NCI-H82 treated with DMSO at 0.1 percent for 48 hours (cell line): ENCODE measurements around the gene TTLL4.

Experiments
- DNase-seq: peaks from one replicate; lab custom pipeline; 2025; ENCODE audit not compliant: unreplicated experiment; lab: John Stamatoyannopoulos, UW

Gene TTLL4

DNA sequence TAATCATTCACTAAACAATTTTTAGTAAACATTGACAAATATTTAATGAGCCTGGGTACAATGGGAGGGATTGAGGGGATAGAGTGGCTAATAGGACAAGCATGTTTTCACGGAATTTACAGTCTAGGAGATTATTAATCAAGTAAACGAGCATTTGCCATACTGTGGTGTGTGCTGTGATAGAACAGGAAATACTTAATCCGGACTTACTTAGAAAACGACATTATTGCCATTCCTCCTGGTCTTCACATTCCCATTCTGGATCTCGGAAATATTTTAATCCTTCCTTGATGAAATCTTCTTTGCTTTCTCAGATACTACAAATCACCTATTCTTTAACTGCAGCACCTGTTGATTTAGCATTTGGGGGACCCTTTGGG is 905 bp downstream of the TTLL4 start:
- DNase-seq = no peak

DNA sequence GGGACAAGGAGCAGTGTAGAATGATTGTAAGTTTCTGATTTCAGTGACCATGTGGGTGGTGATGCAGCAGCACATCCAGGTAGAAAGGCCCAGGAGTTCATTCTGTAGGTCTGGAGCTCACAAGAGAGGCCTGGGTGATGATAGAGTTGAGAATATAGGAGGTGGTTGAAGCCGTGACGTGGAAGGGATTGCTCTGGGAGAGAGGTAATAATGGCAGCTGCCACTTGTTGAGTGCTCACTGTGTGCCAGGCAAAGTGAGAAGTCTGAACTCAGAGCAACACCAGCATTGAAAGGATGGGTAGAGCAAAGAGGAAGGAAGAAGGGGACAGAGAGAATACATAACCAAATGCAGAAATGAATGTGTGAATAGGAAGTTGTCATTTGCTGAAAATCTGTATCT is 3.3 kb downstream of the TTLL4 start:
- no peak for DNase-seq

DNA sequence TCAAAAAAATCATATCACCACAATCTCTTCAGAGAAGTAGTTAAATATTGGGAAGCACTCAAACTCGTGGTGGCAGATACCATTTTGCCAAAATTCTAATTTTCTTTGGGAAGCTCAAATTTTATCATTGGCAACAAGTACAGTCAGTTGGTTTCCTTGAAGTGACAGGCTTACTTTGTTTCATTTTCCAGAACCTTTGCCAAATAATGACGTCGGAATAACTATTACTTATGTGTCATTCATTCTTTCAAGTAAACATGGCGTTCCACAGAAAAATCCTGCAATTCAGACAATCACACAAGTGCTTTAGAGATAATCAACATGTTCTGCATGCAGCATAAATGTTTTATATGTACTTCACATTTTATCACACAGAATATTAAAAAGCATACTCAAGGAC is 5.4 kb downstream of the TTLL4 start:
- no peak for DNase-seq

DNA sequence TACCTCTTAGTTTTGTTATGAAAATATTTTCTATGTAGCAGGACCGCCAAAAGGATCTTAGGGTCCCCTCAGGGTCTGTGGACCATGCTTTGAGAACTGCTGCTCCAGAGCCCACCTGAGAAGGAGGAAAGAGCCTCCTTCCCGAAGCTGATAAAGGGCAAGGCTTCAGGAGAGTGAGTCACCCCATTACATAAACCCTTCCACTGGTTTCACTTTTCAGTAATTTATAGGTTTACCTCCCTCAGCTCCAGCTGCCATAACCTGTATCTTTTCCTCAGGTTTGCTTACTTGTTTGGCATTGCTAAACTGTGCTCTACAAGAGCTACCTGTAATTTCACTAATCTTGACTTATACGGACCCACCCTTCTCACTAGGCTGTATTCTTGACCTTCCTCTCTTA is 6.6 kb downstream of the TTLL4 start:
- no peak for DNase-seq

DNA sequence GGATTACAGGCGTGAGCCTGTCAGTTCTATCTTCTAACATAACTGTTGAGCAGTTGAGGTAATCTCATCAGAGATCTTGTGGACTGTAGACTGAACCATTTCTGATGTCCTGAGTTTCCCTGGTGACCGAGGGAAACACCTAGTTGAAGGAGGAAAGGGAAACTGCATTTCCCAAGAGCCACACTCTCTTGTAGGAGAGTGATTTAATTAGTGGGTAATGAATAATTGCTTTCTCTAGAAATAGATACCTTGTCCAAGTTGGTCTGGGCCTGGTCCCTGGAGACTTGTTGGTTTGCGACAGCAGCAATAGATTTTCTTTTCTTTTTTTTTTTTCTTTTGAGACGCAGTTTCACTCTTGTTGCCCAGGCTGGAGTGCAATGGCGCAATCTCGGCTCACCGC is 7.4 kb downstream of the TTLL4 start:
- no peak for DNase-seq

DNA sequence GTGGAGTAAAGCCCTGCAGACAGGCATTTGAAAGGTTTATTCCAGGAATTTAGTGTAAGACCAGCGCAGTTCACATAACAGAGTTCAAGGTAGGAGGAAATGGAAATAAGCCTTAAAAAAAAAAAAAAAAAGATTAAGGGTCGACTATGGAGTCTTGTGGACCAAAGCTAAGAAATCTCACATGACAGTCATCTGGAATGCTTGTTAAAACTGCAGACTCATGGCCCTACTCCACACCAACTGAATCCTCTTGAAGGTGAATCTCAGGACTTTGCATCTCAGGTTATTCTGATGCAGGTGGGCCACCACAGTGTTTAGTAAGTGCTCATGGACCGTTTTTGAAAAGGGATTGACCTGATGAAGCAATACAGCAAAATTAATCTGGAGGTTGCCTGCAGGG is 8.8 kb downstream of the TTLL4 start:
- no peak for DNase-seq

DNA sequence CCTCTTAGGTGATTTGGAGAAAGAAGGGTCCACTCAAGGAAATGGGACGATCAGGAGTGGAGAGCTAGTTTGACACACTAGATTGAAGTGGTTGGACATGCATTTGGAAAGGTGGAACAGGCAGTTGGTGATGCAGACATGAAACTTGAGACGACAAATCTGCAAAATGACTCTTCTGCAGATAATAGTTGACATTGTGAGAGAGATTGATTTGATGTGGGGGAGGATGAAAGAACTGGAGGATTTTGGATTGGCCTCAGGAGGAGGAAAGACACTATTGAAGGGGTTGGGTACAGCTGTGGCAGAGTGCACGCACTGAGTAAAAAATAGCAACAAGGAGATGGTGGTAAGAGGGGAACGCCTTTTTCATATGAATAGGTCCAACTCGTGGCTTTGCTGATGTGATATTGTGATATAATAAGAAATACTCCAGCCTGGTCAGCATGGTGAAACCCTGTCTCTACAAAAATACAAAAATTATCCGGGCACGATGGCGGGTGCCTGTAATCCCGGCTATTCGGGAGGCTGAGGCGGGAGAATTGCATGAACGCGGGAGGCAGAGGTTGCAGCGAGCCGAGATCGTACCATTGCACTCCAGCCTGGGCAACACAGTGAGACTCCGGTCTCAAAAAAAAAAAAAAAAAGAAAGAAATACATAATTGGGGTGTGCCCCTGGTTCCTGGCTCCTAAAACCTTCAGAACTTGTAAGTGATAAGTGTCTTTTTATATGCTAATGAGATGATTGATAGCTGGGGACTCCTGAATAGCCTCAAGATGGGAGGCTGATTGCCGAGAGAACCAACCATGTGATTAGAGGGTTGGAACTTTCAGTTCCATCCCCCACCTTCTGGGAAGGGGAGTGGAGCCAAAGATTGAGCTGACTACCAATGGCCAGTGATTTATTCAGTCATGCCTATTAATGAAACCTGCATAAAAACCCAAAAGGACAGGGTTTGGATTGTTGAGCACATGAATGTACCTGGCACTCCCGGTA is 9.7 kb downstream of the TTLL4 start:
- no peak for DNase-seq

DNA sequence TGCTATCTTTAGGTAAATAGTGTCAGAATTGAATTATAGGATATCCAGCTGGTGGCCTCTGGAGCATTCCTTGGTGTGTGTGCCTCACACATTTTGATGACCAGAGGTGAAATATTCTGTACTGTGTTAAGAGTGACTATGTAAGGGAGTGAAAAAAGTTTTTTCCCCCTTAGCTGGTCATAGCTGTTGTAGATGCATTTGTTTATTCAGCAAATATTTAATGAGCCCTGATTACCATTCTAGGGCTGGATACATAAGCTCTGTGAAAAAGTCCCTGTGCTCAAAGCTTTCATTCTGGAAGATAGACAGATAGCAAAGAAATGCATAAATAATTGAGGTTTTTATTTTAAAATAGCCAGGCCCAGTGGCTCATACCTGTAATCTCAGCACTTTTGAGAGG is 10.9 kb downstream of the TTLL4 start:
- no peak for DNase-seq

DNA sequence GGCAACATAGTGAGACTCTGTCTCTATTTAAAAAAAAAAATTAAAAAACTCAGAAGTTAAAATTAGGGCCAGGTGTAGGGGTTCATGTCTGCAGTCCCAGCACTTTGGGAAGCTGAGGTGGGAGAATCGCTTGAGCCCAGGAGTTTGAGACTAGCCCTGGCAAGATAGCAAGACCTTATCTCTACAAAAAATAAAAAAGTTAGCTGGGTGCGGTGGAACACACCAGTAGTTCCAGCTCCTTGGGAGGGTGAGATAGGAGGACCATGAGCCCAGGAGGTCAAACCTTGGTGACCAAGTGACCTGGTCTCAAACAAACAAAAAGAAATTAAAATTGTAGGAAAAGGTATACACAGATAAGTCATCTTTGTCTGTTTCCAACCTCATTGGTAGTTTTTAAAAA is 11.3 kb downstream of the TTLL4 start:
- no peak for DNase-seq

DNA sequence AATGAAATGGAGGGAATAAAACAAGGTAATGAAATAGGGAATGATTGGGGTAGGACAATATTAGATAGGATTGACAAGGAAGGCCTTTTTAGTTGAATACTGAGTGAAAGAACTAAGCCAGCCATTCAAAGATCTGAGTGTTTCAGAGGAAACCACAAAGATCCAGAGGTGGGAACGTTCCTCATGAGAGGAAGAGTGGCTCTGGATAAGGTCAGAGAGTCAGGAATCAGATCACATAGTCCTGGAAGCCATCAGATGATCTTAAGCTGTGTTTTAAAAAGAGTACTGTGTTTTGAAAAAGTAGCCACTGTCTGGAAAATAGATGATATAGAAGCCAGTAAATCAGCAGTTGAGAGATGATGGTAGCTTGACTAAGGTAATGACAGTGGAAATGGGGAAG is 11.8 kb downstream of the TTLL4 start:
- no peak for DNase-seq

DNA sequence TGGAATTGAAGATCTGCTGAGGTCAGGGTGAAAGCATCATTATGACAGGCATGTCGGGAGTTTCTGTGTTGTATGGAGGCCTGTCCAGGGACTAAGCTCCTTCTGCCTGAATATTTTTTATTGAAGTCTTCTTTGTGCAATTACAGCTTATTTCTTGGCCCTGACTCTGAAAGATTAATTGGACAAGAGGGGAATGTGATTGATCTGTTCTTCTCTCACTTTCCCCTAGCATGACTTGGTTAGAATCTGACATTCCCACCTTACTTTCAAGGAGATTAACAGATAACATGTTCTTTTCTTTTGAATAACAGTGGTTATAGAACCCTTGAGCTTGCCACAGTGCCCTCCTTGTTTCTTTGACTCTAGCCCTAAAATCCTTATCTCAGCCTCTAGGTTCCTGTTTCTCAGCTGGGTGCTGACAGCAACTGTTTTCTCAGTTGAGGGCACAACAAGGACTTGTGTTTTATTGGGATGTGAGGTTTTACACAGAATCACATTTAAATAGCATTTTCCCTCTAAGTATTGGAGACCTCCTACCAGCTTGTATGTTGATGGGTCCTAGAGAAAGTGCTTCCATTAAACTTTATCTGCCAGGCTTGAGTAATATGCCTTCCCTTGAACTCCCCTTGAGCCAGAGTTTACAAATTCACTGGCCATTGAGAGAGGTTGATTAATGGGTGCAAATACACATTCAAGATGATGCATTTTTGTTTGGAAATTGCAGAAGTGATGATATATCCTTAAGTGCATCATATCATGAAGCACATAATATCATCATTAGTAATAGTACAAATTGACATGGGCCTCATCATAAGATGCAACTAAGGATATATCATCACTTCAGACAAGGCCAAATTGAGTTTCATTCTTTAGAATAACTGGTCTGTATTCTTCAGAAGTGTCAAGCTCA is 12.5 kb downstream of the TTLL4 start:
- DNase-seq = no peak

DNA sequence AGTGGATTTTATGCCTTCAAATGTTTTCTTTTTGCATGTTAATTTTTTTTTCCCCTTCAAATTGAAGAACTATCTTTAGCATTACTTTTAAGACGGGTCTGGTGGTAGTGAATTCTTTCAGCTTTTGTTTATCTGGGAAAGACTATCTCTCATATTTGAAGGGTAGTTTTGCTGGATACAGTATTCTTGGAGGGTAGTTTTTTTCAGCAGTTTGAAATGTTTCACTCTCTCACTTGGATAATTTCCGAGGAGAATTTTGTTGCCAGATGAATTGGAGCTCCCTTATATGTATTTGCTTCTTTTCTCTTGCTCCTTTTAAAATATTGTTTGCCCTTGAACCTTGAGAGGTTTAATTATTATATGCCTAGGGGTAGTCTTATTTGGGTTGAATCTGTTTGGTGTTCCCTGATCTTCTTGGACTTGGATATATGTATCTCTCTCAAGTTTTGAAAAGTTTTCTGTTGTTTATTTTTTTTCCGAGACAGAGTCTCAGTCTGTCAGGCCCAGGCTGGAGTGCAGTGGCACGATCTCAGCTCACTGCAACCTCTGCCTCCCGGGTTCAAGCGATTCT is 15.5 kb downstream of the TTLL4 start:
- DNase-seq = no peak

DNA sequence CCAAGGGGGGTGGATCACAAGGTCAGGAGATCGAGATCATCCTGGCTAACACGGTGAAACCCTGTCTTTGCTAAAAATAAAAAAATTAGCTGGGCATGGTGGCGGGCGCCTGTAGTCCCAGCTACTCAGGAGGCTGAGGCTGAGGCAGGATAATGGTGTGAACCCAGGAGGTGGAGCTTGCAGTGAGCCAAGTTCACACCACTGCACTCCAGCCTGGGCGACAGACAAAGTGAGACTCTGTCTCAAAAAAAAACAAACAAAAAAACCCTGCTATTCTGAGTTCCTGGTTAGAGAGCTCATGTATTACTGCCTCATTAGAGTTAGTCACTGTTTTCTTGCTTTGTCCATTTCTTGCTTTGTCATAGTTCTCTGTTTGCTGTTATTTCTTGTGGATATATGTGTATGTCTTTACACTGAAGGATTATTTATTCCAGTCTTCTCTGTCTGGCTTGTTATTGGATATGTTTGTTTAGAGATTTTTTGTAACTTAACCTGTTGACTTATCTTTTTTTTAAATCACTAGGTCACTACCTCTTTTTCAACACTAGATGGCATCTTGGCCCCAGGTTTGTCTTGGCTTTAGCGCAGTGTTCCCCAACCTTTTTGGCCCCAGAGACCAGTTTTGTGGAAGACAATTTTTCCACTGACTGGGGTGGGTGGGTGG is 17.0 kb downstream of the TTLL4 start:
- DNase-seq = no peak

DNA sequence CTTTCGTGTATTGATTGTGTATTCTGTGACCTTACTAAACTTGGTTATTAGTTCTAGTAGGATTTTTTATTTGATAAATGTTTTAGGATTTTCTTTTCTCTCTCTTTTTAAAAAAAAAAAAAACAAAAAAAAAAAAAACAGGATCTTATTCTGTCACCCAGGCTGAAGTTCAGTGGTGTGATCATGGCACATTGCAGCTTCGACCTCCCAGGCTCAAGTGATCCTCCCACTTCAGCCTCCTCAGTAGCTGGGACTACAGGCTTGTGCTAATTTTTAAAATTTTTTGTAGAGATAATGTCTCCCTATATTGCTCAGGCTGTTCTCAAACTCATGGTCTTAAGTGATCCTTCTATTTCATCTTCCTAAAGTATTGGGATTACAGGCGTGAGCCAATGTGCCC is 19.0 kb downstream of the TTLL4 start:
- no peak for DNase-seq

DNA sequence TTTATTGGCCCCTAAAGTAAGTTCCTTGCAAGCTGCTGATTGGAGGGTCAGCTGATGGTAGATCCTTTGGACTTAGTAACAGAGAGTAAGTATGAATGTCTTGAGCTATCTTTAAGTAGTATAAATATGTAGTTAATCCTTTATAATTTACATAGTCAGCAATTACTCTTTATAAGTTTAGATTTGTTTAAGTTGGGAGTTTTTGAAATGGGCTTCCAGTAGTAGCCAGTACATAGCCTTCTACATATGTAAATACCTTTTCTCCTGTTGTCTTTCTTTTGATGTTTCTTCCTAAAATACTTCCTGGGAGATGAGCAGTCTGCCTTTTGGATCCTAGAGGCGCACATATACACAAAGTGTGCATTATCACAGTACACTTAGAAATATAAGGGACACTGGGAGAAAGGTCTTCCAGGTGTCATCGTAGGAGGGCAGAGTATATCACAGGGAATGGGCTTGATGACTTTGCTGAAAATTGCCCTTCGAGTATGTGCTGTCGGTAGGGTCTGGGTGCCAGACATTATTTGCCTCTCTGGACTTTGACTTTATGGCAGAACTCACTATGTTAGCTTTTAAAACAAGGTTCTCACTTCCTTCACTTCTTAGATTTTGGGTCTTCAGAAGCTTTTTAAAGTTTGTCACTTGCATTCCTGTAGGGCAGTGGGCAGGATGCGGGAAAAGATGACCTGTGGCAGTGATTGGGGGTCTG is 21.6 kb downstream of the TTLL4 start:
- DNase-seq = no peak

DNA sequence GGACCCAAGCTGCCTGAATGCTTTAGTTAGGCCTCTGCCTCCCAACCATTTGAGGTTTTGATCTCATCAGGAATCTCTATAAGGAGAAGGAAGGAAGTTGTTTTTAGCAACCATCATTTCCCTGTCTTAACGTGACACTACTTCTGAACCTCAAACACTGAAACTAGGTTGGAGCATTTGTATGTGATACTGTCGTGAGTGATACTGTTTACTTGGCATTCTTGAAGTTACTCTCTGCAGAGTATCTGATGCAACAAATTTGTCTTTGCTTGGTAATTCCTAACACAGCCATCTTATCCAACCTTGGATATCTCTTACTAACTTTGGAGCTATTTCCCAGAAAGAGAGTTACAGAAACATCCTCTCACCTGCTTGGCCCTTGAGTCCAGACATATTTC is 22.1 kb downstream of the TTLL4 start:
- no peak for DNase-seq

DNA sequence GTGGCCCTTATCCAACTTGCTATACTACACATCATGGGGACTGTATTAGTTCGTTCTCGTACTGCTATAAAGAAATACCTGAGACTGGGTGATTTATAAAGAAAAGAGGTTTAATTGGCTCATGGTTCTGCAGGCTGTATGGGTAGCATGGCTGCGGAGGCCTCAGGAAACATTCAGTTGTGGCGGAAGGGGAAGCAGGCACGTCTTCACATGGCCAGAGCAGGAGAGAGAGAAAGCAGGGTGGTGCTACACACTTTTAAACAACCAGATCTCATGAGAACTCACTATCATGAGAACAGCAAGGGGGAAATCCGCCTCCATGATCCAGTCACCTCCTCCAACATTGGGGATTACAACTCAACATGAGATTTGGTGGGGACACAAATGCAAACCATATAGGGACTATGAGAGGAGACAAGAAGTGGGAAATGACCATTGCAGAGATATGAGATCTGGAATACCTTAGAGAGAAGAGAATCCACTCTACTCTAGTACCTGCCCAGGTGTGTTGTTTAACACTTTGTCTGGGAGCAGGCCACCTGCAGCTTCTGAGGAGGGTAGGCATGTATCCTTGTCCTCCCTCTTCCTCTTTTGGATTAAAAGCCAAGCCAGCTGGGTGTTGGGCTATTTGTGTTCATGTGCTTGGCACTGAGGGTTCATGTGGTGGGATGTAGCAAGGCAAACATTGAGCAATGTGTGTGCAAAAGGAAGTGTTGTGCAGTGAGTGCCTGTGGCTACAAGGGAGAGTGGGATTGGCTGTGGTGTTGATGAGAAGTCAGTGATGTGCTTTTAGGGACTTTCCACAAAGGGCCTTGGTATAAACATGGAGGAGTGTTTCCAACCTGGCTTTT is 22.8 kb downstream of the TTLL4 start:
- no peak for DNase-seq

DNA sequence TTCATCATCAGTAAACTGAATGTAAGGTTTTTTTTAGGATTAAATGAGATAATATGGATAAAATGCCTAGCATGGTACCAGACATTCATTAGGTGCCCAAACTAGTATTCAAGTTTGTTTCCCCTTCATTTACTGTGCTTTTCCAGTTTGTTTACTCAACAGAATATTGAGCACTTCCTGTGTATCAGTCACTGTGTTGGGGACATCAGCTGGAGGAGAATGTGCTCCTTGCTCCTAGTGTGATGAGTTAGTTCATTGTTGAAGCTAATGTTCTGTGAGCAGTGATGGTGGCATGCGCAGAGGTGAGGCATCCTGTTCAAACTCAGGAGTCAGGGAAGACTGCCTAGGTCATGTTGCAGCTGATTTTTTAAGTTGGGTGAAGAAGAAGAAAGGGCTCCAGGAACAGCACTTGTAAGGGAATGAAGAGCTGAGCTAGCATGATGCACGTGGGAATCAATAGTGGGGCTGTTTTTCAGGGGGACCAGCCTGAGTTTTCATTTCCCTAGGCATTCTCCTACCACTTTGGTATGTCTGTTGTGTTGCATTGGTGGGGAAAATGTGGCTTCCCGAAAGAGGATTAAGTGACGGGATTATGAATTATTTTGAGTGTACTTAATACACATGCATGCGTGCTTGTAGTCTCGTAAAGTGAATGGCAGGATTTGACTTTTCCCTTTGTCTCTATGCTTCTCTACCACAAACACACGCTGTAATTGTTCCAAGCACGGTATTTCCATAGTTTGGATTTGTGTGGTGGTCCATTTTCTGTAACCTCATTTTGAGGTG is 23.7 kb downstream of the TTLL4 start:
- DNase-seq = no peak

DNA sequence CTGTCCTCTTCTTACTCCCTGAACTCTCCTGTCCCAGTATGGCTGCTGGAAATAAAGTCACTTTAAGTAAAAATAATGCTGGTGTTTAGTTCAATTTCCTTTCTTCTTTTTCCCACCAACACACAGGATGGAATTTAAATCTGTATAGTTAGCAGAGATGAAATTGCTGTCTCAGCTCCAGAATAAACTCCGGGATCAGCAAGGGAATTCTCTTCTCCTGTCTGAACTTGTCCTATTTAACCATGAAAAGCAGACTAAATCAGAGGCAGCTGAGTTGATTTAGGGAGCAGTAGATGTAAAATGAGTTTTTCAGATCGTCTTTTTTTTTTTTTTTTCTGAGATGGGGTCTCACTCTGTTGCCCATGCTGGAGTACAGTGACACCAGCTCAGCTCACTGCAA is 25.9 kb downstream of the TTLL4 start:
- DNase-seq = no peak
